Activated naive CD4-positive, alpha-beta T cell treated with Interleukin-2 at 50 U/mL for 16 hours (primary cell): ENCODE data around the gene RUVBL2.
"Not testable (repeated sequence)": the region's sequence is repeated elsewhere in the genome, so short reads cannot be mapped to it uniquely, and the experiment has no call there.

Source experiments
- DNase-seq: peaks from one replicate; pipeline ENCODE4 v3.0.0-alpha.2; 2020

RUVBL2 gene

DNA sequence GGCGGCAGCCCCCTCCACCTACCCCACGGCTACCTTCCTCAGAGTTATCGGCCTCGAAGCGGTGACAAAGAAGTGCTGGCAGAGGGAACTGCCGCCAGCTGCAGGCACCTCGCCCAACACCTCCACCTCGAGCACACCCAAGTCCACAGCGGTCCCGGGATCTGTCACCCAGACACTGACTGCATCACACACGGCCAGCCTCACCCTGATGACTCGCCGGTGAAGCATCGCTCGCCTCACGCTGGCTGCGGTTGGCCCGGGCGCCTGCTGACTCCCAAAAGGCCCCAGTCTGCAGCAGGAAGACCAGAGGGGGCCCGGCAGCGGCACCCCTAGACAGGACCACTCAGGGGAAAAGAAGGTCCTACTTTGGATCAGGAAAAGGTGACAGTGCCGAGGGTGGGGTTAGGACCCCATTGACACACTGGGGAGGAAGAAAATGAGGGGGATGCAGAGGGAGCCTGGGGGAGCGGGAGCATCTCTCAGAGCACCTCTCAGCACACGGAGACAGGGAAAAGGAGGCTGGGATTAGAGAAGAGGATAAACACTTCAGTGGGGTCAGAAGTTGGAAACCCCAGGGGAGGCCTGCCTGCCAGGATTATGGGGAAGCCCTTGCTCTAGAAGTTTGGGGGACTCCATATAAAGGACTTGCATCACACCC is 56.8 kb downstream of the RUVBL2 start:
- not testable (repeated sequence) for DNase-seq

DNA sequence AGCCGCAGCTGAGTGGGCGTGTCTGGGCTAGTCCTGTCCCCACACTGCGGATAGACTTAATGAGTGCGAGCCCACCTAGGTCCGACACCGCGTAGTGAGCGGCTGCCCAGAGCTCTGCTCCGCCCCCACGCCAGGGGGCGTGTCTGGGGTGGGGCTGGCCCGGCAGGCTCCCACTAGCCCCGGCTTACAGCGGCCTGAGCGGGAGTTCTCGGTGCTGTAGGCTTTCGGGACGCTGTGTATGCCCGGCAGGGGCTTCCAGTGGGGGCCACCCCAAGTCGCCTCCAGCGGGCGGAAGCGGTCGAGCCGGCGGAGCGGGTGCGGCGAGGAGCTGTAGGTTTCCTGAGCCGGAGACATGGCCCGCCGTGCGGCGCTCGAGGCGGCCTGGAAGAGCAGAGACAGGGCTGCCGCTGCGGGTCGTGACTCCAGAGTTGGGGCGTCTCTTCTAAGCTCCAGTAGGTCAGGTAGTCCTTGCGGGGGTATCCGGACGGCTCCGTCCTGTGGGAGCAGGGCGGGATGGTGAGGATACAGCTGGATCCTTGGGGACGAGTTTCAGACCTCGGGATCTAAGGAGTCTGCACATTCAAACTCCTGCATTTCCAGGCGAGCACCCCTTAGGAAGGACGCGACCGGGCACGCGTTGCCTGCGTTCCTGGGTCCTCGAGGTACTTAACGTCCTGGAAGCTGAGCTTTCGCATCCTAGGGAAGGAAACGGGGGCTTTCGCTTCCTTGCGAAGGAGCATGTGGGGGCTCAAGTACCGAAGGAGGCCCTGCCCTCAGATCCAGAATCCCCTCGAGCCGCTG is 62.6 kb downstream of the RUVBL2 start:
- DNase-seq = peak; percentile 66

DNA sequence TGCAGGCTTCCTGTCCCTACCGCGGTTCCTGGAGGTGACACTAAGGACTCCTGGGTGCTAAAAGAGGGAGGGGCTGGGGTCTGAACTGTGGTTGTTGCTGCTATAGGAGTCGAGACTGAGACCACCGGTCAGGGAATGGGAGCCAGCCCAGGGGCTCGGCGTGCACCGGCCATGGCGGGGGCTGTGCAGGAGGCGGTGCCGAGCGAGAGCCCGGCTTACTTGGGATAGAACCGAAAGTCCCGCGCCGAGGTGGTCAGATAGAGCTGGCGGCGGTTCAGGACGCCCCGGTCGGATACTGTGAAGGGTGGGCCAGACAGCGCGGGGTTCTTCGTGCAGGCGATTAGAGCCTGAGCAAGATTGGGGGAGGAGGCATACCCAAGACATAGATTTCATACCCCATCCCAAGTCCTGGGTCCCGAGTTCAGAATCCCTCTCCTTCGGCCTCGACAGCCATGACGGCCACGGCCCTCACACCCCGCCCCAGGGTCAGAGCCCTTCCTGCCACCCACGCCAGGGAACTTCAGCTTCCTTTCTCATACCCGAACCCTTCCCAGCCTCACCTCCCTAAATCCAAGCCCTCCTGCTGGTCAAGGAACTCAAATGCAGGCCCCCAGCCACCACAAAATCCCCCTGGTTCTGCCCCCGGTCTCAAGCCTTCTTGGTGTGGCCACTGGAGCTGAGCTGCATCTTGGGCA is 63.4 kb downstream of the RUVBL2 start:
- DNase-seq = not testable (repeated sequence)

DNA sequence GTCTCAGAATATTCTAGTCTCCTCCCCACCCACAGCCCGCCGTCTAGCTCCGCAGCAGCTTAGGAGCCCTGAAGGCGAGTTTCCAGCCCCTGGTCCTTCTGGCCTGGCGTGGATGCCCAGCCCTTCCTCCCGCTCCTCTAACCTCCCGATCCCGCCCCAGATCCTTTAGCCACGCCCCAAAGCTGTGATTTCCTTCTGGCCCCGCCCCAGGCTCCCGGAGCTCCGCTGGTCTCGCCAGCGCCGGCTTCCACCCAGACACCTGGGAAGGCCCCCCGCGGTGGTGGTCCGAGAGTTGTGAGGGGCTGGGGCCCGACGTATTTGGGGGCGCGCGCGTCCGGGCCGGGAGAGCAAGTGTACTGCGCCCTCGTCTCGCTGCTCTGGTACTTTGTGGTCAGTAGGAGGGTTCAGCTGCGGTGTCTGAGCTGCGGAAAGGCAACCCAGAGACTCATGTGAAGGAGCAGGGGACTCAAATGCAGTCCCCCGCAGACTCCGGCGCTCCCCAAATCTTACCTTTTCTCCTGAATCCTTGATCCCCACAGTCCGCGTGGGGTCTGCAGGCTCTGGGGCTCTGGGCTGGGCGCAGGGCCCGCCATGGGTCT is 64.0 kb downstream of the RUVBL2 start, which contains the start of gene CGB7:
CGB7 (minus strand) TSS at position 114 of the 599 bp plus-strand sequence. CDS start 2,374 bp downstream, outside the sequence.
- peak; percentile 47 for DNase-seq

DNA sequence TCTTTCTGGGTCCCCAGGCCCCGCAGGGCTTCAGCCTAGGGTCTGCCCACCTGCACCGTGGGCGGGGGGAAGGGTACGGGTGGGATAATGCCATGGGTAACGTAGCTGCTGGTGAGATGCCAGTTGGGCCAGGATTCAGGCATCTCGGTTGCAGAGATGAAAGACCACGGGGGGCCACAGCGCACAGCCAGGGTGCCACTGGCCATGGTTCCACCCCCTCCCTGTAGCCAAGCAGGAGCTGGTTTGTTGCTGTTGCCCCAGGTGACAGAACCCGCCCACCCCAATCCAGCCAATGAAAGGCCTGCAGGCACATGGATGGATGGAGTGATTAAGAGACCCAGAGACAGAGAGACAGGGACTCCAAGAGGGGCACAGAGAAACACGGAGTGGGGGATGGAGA is 64.9 kb downstream of the RUVBL2 start:
- DNase-seq = peak; percentile 22

DNA sequence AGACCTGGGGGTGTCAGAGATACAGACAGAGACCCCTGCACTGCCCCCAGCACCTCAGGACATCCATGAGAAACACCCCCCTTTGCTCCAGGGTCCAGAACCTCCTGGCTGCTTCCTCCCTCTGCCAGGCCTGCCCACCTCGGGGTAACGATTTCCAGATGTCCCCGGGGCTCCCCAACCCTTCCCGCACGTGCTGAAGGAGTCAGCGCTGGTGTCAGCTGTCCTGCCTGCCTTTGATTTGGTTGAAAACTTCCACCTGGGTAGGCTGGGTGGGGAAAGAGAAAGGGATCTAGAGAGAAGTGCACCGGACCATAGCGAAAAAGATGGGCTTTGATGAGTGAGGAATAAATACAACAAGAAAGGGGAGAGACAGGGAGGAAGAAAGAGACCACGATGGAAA is 65.4 kb downstream of the RUVBL2 start:
- DNase-seq = no peak

DNA sequence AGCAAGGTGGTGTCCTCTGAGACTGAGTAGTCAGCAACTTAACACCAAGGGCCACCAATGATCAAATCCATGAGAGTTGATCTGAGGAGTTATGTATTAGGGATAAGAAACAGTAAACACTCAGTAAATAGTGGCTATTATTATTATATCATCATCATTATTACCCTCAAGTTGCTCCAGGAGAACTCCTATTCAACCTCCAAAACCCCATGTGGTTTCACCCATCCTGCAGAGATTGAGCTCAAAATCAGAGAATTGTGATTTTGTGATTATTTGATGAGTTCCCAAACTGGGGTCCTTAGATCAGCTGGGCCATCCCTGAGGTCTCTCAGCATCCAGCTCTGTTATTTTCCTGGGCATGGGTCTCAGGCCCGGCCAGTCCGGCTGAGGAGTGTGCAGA is 67.3 kb downstream of the RUVBL2 start:
- DNase-seq = no peak

DNA sequence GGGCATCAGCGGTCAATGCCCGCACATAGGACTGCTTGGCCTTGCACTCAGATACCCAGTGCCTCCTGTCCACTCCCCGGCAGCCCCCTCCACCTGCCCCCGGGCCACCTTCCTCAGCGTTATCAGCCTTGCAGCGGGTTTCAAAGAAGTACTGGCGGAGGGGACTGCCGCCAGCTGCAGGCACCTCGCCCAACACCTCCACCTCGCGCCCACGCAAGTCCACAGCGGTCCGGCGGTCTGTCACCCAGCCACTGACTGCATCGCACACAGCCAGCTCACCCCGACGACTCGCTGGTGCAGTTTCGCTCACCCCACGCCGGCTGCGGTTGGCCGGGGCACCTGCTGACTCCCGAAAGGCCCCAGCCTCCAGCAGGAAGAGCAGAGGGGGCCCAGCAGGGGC is 67.8 kb downstream of the RUVBL2 start:
- no peak for DNase-seq

DNA sequence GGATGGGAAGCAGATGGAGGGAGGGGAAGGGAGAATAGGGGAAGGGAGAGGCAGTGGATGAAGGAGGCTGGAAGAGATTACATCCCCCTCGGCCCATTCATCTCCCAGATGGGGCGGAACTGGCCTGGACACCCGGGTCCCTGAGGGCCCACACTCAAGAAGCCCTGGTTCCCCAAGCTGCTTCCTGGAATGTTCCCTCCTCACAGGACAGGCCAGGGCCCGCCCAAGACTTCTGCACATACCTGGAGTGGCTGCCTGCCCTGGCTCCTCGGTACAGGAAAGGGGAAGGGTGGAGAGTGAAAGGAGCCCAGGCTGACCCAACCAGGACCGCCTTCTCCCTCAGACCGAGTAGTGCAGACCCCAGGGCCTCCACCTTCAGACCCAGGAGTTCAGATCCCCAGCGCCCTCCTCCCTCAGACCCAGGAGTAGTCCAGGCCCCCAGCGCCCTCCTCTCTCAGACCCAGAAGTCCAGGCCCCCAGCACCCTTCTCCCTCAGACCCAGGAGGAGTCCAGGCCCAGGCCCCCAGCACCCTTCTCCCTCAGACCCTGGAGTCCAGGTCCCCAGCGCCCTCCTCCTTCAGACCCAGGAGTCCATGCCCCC is 70.4 kb downstream of the RUVBL2 start:
- DNase-seq = no peak

DNA sequence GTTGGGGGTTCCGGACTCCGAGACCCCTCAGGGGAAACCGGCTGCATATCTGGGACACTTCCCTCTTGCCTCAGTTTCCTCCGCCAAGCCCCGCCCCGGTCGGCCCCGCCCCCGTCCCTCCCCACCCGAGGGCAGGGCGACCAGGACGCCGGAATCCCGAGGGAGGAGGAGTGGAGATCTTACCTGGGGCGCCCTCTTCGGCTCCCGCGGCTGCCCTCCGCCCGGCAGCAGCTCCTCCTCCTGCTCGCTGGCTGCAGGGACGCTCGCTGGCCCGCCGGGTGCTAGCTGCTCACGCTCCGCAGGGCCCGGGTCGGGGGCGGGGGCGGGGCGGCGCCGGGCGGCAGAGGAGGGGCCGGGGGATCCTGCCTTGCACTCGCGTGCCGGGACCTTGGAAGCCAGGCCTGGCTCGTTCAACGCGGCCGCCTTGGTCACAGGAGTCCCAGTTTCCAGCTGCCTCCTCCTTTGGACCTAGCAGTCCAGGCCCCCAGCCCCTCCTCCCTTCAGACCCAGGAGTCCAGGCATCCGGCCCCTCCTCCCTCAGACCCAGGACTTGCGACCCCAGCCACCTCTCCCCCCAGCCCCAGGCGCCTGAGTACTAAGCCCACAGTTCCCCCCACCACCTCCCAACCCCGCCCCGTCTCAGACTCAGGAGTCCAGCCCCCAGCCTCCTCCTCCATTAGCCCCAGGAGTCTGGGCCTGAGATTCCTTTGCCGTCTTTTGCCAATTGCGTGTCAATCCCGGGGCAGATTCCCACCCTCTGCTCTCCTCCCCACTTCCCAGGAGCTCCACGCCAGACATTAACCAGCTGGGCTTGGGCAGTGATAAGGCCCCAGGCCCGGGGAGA is 71.3 kb downstream of the RUVBL2 start, which contains the start of gene NTF4:
NTF4 (minus strand) TSS at position 51 of the 844 bp plus-strand sequence. CDS start 2,821 bp downstream, outside the sequence.
- DNase-seq = no peak
